ENCODE results near the gene CDC5L.

Gene CDC5L

DNA sequence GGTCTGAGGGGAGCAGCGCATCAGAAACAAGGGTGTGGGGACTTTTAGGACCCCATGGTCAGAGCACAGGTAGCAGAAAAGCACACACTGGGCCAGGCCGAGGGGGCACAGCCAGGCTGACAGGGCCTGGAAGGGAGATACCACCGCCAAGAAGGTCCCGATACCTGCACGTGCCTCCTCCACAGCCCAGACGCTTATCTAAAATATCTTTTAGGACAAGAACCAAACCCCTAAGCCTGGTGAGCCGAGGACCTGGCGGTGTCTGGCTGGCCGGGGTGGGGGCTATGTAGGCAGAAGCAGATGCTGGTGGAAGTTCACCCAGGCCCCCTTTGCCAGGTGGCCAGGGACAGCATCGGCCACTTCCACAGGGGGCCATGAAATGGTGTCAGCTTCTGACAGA is 89.3 kb downstream of the CDC5L start:
- H3K36me3 ChIP-seq, result no peaks in the 10 kb centered on the region
- no peak overlapping the region for H3K27ac ChIP-seq

GRCh38 chr6:44477293-44477894 is 89.9 kb downstream of the CDC5L start:
- no peaks in the 10 kb centered on the region for H3K27me3 ChIP-seq (ENCODE audit: insufficient read depth, low read depth, severe bottlenecking)
- no peaks in the 10 kb centered on the region for H3K9me3 ChIP-seq (ENCODE audit: severe bottlenecking)
- DNase-seq, result no peak
- H3K4me3 ChIP-seq (ENCODE audit: low read depth, low read length), result no peak overlapping the region
- H3K36me3 ChIP-seq, result no peaks in the 10 kb centered on the region
- no peak for TF ChIP-seq CTCF (IDR thresholded peaks at IDR 0.05; ENCODE audit: low read depth, low read length)
- H3K27ac ChIP-seq, result no peak overlapping the region

More for the DNA sequence above, 89.3 kb downstream of the CDC5L start:
- no peak for TF ChIP-seq CTCF (IDR thresholded peaks at IDR 0.05; ENCODE audit: low read depth, low read length)
- Histone ChIP-seq H3K4me3 (ENCODE audit: low read depth, low read length) (no peak overlapping the region), H3K27me3 (ENCODE audit: insufficient read depth, low read depth, severe bottlenecking) (no peaks in the 10 kb centered on the region), H3K9me3 (ENCODE audit: severe bottlenecking) (no peaks in the 10 kb centered on the region)
- DNase-seq, result no peak

GRCh38 chr6:44478158-44478557 is 90.7 kb downstream of the CDC5L start:
- H3K27me3 ChIP-seq (ENCODE audit: insufficient read depth, low read depth, severe bottlenecking), result no peaks in the 10 kb centered on the region
- no peaks in the 10 kb centered on the region for H3K36me3 ChIP-seq
- no peak for TF ChIP-seq CTCF (IDR thresholded peaks at IDR 0.05; ENCODE audit: low read depth, low read length)
- H3K4me3 ChIP-seq (ENCODE audit: low read depth, low read length), result no peak overlapping the region
- no peaks in the 10 kb centered on the region for H3K9me3 ChIP-seq (ENCODE audit: severe bottlenecking)
- no peak overlapping the region for H3K27ac ChIP-seq
- no peak for DNase-seq

- Histone ChIP-seq H3K36me3 (no peaks in the 10 kb centered on the region), H3K4me3 (ENCODE audit: low read depth, low read length) (no peak overlapping the region), H3K9me3 (ENCODE audit: severe bottlenecking) (no peaks in the 10 kb centered on the region), H3K27me3 (ENCODE audit: insufficient read depth, low read depth, severe bottlenecking) (no peaks in the 10 kb centered on the region), H3K27ac (no peak overlapping the region)
- DNase-seq, result no peak
- no peak for TF ChIP-seq CTCF (IDR thresholded peaks at IDR 0.05; ENCODE audit: low read depth, low read length)
Observed at GRCh38 chr6:44478591-44479254, 91.2 kb downstream of the CDC5L start.

DNA sequence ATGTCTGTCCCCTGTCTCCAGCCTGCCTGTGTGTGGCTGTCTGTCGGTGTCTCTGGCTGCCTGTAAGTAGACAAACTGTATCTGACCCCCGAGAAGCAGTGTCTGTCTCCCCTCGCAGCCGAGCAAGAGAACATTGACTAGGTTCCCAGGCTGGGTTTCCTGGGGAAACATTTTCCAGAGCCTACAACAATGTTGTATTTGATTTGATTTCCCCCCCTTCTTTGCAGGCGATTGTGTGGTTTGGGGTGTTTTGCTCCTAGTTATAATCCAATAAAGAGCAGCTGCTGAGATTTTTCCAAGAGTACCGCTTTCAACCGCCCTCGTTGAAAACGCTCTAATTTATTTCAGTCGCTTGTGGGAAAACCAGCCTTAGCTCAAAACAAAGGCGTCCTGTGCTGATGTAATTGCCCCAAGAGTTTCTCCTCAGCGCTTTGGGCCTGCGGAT is 92.6 kb downstream of the CDC5L start:
- DNase-seq, result no peak
- no peak overlapping the region for H3K27ac ChIP-seq

More for the DNA sequence above, 92.6 kb downstream of the CDC5L start:
- H3K27me3 ChIP-seq (ENCODE audit: insufficient read depth, low read depth, severe bottlenecking), result no peaks in the 10 kb centered on the region
- no peaks in the 10 kb centered on the region for H3K36me3 ChIP-seq
- no peaks in the 10 kb centered on the region for H3K9me3 ChIP-seq (ENCODE audit: severe bottlenecking)
- TF ChIP-seq CTCF (IDR thresholded peaks at IDR 0.05; ENCODE audit: low read depth, low read length), result no peak
- H3K4me3 ChIP-seq (ENCODE audit: low read depth, low read length), result no peak overlapping the region
